ENCODE results near the gene RPL22L1.
"Not testable (repeated sequence)": the region's sequence is repeated elsewhere in the genome, so short reads cannot be mapped to it uniquely, and the experiment has no call there.

The RPL22L1 gene

GRCh38 chr3:170823562-170823961, 46.4 kb downstream of the RPL22L1 start:
- not testable (repeated sequence) for H2AK5ac ChIP-seq (ENCODE audit: low read depth, low read length); H3K27ac ChIP-seq (replicated peaks; ENCODE audit: low read length); H3K18ac ChIP-seq (ENCODE audit: low read length); H3K79me1 ChIP-seq (ENCODE audit: low read depth, low read length); H2BK120ac ChIP-seq (ENCODE audit: low read depth, low read length); H3K23ac ChIP-seq (ENCODE audit: low read depth, low read length, poor library complexity); H3K9ac ChIP-seq (ENCODE audit: low read depth, low read length, poor library complexity); H3K4me3 ChIP-seq (ENCODE audit: low read length in 2 of 2); H3K9me3 ChIP-seq (replicated peaks in 1 of 2; ENCODE audit: control insufficient read depth in 2 of 2, insufficient read depth in 1 of 2, low read depth in 1 of 2, low read length in 2 of 2); H3K4me2 ChIP-seq (ENCODE audit: insufficient read depth, low read length, poor library complexity, severe bottlenecking); DNase-seq (ENCODE audit: low spot score); H2AFZ ChIP-seq (ENCODE audit: low read length); H3K4me1 ChIP-seq (ENCODE audit: control insufficient read depth in 2 of 2, insufficient read depth in 1 of 2, low read depth in 1 of 2, low read length in 2 of 2); H3K14ac ChIP-seq (ENCODE audit: low read length); H4K8ac ChIP-seq (ENCODE audit: low read depth, low read length); H4K91ac ChIP-seq (ENCODE audit: low read depth, low read length, poor library complexity); H2BK12ac ChIP-seq (ENCODE audit: low read length); H3K36me3 ChIP-seq (replicated peaks in 1 of 2; ENCODE audit: control insufficient read depth in 2 of 2, insufficient read depth in 2 of 2, low read length in 2 of 2); H2BK15ac ChIP-seq (ENCODE audit: low read length); H3K4ac ChIP-seq (ENCODE audit: low read length); H2BK5ac ChIP-seq (ENCODE audit: low read length)
- WGBS, 2 donors (ENCODE audit: extremely low coverage in 2 of 2, insufficient read length in 2 of 2, insufficient replicate concordance in 1 of 2): no CpG with 5 or more reads among the region's 2 CpGs
- H3K27me3 ChIP-seq (ENCODE audit: control insufficient read depth in 3 of 3, insufficient read depth in 3 of 3, low read depth in 1 of 3, low read length in 3 of 3): peaks cover 0 to 13% (median 0%) of the 10 kb centered on the region in 3 experiments

- not testable (repeated sequence) for H3K79me1 ChIP-seq (ENCODE audit: low read depth, low read length); H3K9ac ChIP-seq (ENCODE audit: low read depth, low read length, poor library complexity); H3K18ac ChIP-seq (ENCODE audit: low read length); H2BK15ac ChIP-seq (ENCODE audit: low read length); H2AK5ac ChIP-seq (ENCODE audit: low read depth, low read length); H3K4me2 ChIP-seq (ENCODE audit: insufficient read depth, low read length, poor library complexity, severe bottlenecking); H2AFZ ChIP-seq (ENCODE audit: low read length); H3K4me3 ChIP-seq (ENCODE audit: low read length in 2 of 2); H2BK120ac ChIP-seq (ENCODE audit: low read depth, low read length); H3K27ac ChIP-seq (replicated peaks; ENCODE audit: low read length); H3K9me3 ChIP-seq (replicated peaks in 1 of 2; ENCODE audit: control insufficient read depth in 2 of 2, insufficient read depth in 1 of 2, low read depth in 1 of 2, low read length in 2 of 2); H3K14ac ChIP-seq (ENCODE audit: low read length); H3K4me1 ChIP-seq (ENCODE audit: control insufficient read depth in 2 of 2, insufficient read depth in 1 of 2, low read depth in 1 of 2, low read length in 2 of 2); H3K36me3 ChIP-seq (replicated peaks in 1 of 2; ENCODE audit: control insufficient read depth in 2 of 2, insufficient read depth in 2 of 2, low read length in 2 of 2); H2BK12ac ChIP-seq (ENCODE audit: low read length); H4K8ac ChIP-seq (ENCODE audit: low read depth, low read length); H3K23ac ChIP-seq (ENCODE audit: low read depth, low read length, poor library complexity); DNase-seq (ENCODE audit: low spot score); H3K4ac ChIP-seq (ENCODE audit: low read length); H4K91ac ChIP-seq (ENCODE audit: low read depth, low read length, poor library complexity); H2BK5ac ChIP-seq (ENCODE audit: low read length)
- peaks cover 0 to 29% (median 5%) of the 10 kb centered on the region in 3 experiments for H3K27me3 ChIP-seq (ENCODE audit: control insufficient read depth in 3 of 3, insufficient read depth in 3 of 3, low read depth in 1 of 3, low read length in 3 of 3)
- no CpG with 5 or more reads among the region's 1 CpG for WGBS, 2 donors (ENCODE audit: extremely low coverage in 2 of 2, insufficient read length in 2 of 2, insufficient replicate concordance in 1 of 2)
These were observed 51.7 kb downstream of the RPL22L1 start for GRCh38 chr3:170818325-170818724.

GRCh38 chr3:170817471-170817870, 52.5 kb downstream of the RPL22L1 start:
- H3K4me3 ChIP-seq (ENCODE audit: low read length in 2 of 2); H3K36me3 ChIP-seq (replicated peaks in 1 of 2; ENCODE audit: control insufficient read depth in 2 of 2, insufficient read depth in 2 of 2, low read length in 2 of 2): not testable (repeated sequence)
- WGBS, 2 donors (ENCODE audit: extremely low coverage in 2 of 2, insufficient read length in 2 of 2, insufficient replicate concordance in 1 of 2): no CpG with 5 or more reads among the region's 2 CpGs

GRCh38 chr3:170816841-170817240, 53.2 kb downstream of the RPL22L1 start:
- Histone ChIP-seq H3K79me1 (ENCODE audit: low read depth, low read length) (no peaks in the 10 kb centered on the region), H3K18ac (ENCODE audit: low read length) (no peak overlapping the region), H3K14ac (ENCODE audit: low read length) (no peak overlapping the region), H3K36me3 (replicated peaks in 1 of 2; ENCODE audit: control insufficient read depth in 2 of 2, insufficient read depth in 2 of 2, low read length in 2 of 2) (no peaks in the 10 kb centered on the region), H3K4me2 (ENCODE audit: insufficient read depth, low read length, poor library complexity, severe bottlenecking) (no peak overlapping the region), H3K4me1 (ENCODE audit: control insufficient read depth in 2 of 2, insufficient read depth in 1 of 2, low read depth in 1 of 2, low read length in 2 of 2) (no peaks in the 10 kb centered on the region), H4K8ac (ENCODE audit: low read depth, low read length) (no peak overlapping the region), H2BK12ac (ENCODE audit: low read length) (no peak overlapping the region), H2BK120ac (ENCODE audit: low read depth, low read length) (no peak overlapping the region), H2AFZ (ENCODE audit: low read length) (no peak overlapping the region), H2BK15ac (ENCODE audit: low read length) (no peak overlapping the region), H2AK5ac (ENCODE audit: low read depth, low read length) (no peak overlapping the region), H3K9me3 (replicated peaks in 1 of 2; ENCODE audit: control insufficient read depth in 2 of 2, insufficient read depth in 1 of 2, low read depth in 1 of 2, low read length in 2 of 2) (no peaks in the 10 kb centered on the region), H3K27ac (replicated peaks; ENCODE audit: low read length) (no peak overlapping the region), H3K4ac (ENCODE audit: low read length) (no peak overlapping the region), H3K9ac (ENCODE audit: low read depth, low read length, poor library complexity) (no peak overlapping the region), H4K91ac (ENCODE audit: low read depth, low read length, poor library complexity) (no peak overlapping the region), H3K23ac (ENCODE audit: low read depth, low read length, poor library complexity) (no peak overlapping the region), H3K27me3 (ENCODE audit: control insufficient read depth in 3 of 3, insufficient read depth in 3 of 3, low read depth in 1 of 3, low read length in 3 of 3) (peaks cover 0 to 38% (median 8%) of the 10 kb centered on the region in 3 experiments), H3K4me3 (ENCODE audit: low read length in 2 of 2) (no peak overlapping the region), H2BK5ac (ENCODE audit: low read length) (no peak overlapping the region)
- no CpG with 5 or more reads among the region's 2 CpGs for WGBS, 2 donors (ENCODE audit: extremely low coverage in 2 of 2, insufficient read length in 2 of 2, insufficient replicate concordance in 1 of 2)
- no peak for DNase-seq (ENCODE audit: low spot score)

More at GRCh38 chr3:170817471-170817870, 52.5 kb downstream of the RPL22L1 start:
- not testable (repeated sequence) for H3K14ac ChIP-seq (ENCODE audit: low read length); H3K23ac ChIP-seq (ENCODE audit: low read depth, low read length, poor library complexity); H2AK5ac ChIP-seq (ENCODE audit: low read depth, low read length); H4K91ac ChIP-seq (ENCODE audit: low read depth, low read length, poor library complexity); H3K4me1 ChIP-seq (ENCODE audit: control insufficient read depth in 2 of 2, insufficient read depth in 1 of 2, low read depth in 1 of 2, low read length in 2 of 2); H2BK15ac ChIP-seq (ENCODE audit: low read length); H2BK120ac ChIP-seq (ENCODE audit: low read depth, low read length); H3K27ac ChIP-seq (replicated peaks; ENCODE audit: low read length); H3K9me3 ChIP-seq (replicated peaks in 1 of 2; ENCODE audit: control insufficient read depth in 2 of 2, insufficient read depth in 1 of 2, low read depth in 1 of 2, low read length in 2 of 2); DNase-seq (ENCODE audit: low spot score); H3K9ac ChIP-seq (ENCODE audit: low read depth, low read length, poor library complexity); H2BK5ac ChIP-seq (ENCODE audit: low read length); H3K79me1 ChIP-seq (ENCODE audit: low read depth, low read length); H3K4ac ChIP-seq (ENCODE audit: low read length); H2AFZ ChIP-seq (ENCODE audit: low read length); H2BK12ac ChIP-seq (ENCODE audit: low read length); H4K8ac ChIP-seq (ENCODE audit: low read depth, low read length); H3K18ac ChIP-seq (ENCODE audit: low read length); H3K4me2 ChIP-seq (ENCODE audit: insufficient read depth, low read length, poor library complexity, severe bottlenecking)
- peaks cover 0 to 37% (median 8%) of the 10 kb centered on the region in 3 experiments for H3K27me3 ChIP-seq (ENCODE audit: control insufficient read depth in 3 of 3, insufficient read depth in 3 of 3, low read depth in 1 of 3, low read length in 3 of 3)
